B cell (primary cell): Measurements from ENCODE around the gene CEP63. TPM values are rescaled to one million over a fixed set of nuclear protein-coding genes. Genes with fewer than 3 reads are reported as not detected.

Source experiments
- ATAC-seq: fragments of 200-7000 bp; cut with Tn5 transposase; one replicate; pipeline ENCODE4 v1.10.0; 2021; ENCODE audit warnings: low read depth, mild to moderate bottlenecking, moderate number of reproducible peaks, moderate library complexity
- CTCF ChIA-PET: fragments of 350-600 bp; sonication (Branson Sonifier 250); formaldehyde crosslinking; loops from one replicate; lab custom pipeline; 2021; ENCODE audit warnings: antibody characterized with exemption, inconsistent platforms; lab: Charles Lee
- POLR2A ChIA-PET: fragments of 350-600 bp; sonication (Branson Sonifier 250); formaldehyde crosslinking; loops from one replicate; lab custom pipeline; 2021; ENCODE audit warnings: antibody characterized with exemption; lab: Charles Lee
- DNase-seq: peaks from one replicate; pipeline ENCODE4 v3.0.0; 2013
- H2AFZ ChIP-seq: 2 replicates; pipeline ENCODE4 v1.6.1; 2012; ENCODE audit warnings: mild to moderate bottlenecking, low read depth, low read length; ENCODE audit not compliant: insufficient read depth, poor library complexity, severe bottlenecking
- H3K27ac ChIP-seq, 2 donors: 1 replicate in 1 of 2; 2 replicates in 1 of 2; pipeline ENCODE4 v1.5.1; 2012 to 2013; ENCODE audit warnings: low read length in 2 of 2, mild to moderate bottlenecking in 2 of 2, moderate library complexity in 1 of 2
- H3K27me3 ChIP-seq, 4 experiments: fragments of 200-600 bp in 1 of 4; sonication (generic) in 1 of 4; replicated peaks in 1 of 4; 1 replicate in 2 of 4; 2 replicates in 2 of 4; pipeline versions ENCODE4 v1.6.1 to v1.7.0; 2013 to 2016; ENCODE audit warnings: low read length in 3 of 4, mild to moderate bottlenecking in 2 of 4, mixed read lengths in 1 of 4, moderate library complexity in 1 of 4; ENCODE audit not compliant: insufficient read depth in 4 of 4, control insufficient read depth in 3 of 4; ENCODE audit errors: control extremely low read depth in 1 of 4
- H3K36me3 ChIP-seq, 2 experiments: replicated peaks in 1 of 2; 1 replicate in 1 of 2; 2 replicates in 1 of 2; pipeline versions ENCODE4 v1.6.1 to v1.7.1; 2013; ENCODE audit warnings: low read length in 1 of 2; ENCODE audit not compliant: insufficient read depth in 2 of 2, control insufficient read depth in 1 of 2; ENCODE audit errors: control extremely low read depth in 1 of 2, extremely low read depth in 1 of 2
- H3K4me1 ChIP-seq, 2 donors: fragments of 200-600 bp in 1 of 2; sonication (generic) in 1 of 2; 1 replicate in 1 of 2; 2 replicates in 1 of 2; pipeline versions ENCODE4 v1.5.1 to v1.6.1; 2013 to 2017; ENCODE audit warnings: low read length in 2 of 2; ENCODE audit not compliant: control insufficient read depth in 2 of 2, insufficient read depth in 2 of 2
- H3K4me2 ChIP-seq: replicated peaks from 2 replicates; pipeline ENCODE3; 2012; ENCODE audit warnings: mild to moderate bottlenecking, low read depth, low read length; ENCODE audit not compliant: poor library complexity, severe bottlenecking
- H3K4me3 ChIP-seq, 5 experiments: fragments of 200-600 bp in 1 of 5; sonication (generic) in 1 of 5; 1 replicate in 3 of 5; 2 replicates in 2 of 5; pipeline versions ENCODE4 v1.5.1 to v1.7.0; 2011 to 2016; ENCODE audit warnings: low read length in 4 of 5, mild to moderate bottlenecking in 4 of 5, low read depth in 2 of 5, control low read depth in 1 of 5, moderate library complexity in 1 of 5; ENCODE audit not compliant: insufficient read depth in 1 of 5; ENCODE audit errors: control extremely low read depth in 1 of 5, extremely low read depth in 1 of 5
- H3K79me2 ChIP-seq: fragments of 200-600 bp; sonication (generic); one replicate; pipeline ENCODE4 v1.6.0; 2016; ENCODE audit warnings: low read length; ENCODE audit not compliant: control insufficient read depth, insufficient read depth
- H3K9ac ChIP-seq: fragments of 200-600 bp; sonication (generic); 2 replicates; pipeline ENCODE4 v1.6.1; 2017; ENCODE audit warnings: mild to moderate bottlenecking, low read length, moderate library complexity
- H3K9me3 ChIP-seq, 3 donors: one replicate each; pipeline versions ENCODE4 v1.6.1 to v1.7.1; 2013; ENCODE audit warnings: low read length in 2 of 3; ENCODE audit not compliant: control insufficient read depth in 2 of 3, insufficient read depth in 1 of 3; ENCODE audit errors: control extremely low read depth in 1 of 3
- H4K20me1 ChIP-seq: 2 replicates; pipeline ENCODE4 v1.6.0; 2012; ENCODE audit warnings: mild to moderate bottlenecking, low read length; ENCODE audit not compliant: insufficient read depth, control insufficient read depth, poor library complexity, severe bottlenecking
- H3K27ac Mint-ChIP-seq: one replicate; pipeline ENCODE4 v1.8.0; 2021; ENCODE audit warnings: mixed read lengths
- H3K27me3 Mint-ChIP-seq: one replicate; pipeline ENCODE4 v1.8.0; 2021; ENCODE audit warnings: mixed read lengths
- H3K4me1 Mint-ChIP-seq: one replicate; pipeline ENCODE4 v1.8.0; 2021; ENCODE audit warnings: mixed read lengths
- H3K4me3 Mint-ChIP-seq: one replicate; pipeline ENCODE4 v1.8.0; 2021; ENCODE audit warnings: mixed read lengths
- H3K9me3 Mint-ChIP-seq: one replicate; pipeline ENCODE4 v1.8.0; 2022; ENCODE audit warnings: mixed read lengths; ENCODE audit not compliant: insufficient read depth
- EZH2 ChIP-seq: IDR thresholded peaks from 2 replicates; pipeline ENCODE4 v1.6.1; 2012; ENCODE audit warnings: borderline replicate concordance, low read depth, mild to moderate bottlenecking, moderate library complexity, low read length; ENCODE audit not compliant: insufficient read depth, poor library complexity, severe bottlenecking
- WGBS: methylation state at CpG from one replicate; pipeline ENCODE4 v1.1.5; 2013; ENCODE audit warnings: missing lambda C conversion rate; ENCODE audit not compliant: insufficient coverage; 5-methylcytosine and 5-hydroxymethylcytosine counted together
- intact Hi-C: fragments of 100-400 bp; cut with micrococcal nuclease; formaldehyde crosslinking; loops from one replicate; pipeline ENCODE4 v1.10.0; 2022
- polyA plus RNA-seq: library from polyadenylated mRNA; depleted of rRNA; stranded (reverse); fragments of >200 nt; gene quantifications from 2 replicates; pipeline ENCODE4 v1.2.3, GENCODE V29; 2012
- total RNA-seq, 2 donors: library from RNA; stranded (reverse); fragments of 120-200 nt in 1 of 2; gene quantifications; 1 replicate in 1 of 2; 2 replicates in 1 of 2; pipeline versions ENCODE4 v1.2.3 to v1.2.4, GENCODE V29; 2013 to 2022
- TF ChIP-seq, protein P1 (sequence below): fragments of 200-600 bp; IDR thresholded peaks from one replicate; pipeline ENCODE4 v1.8.0; 2022; ENCODE audit warnings: antibody characterized with exemption, mild to moderate bottlenecking

Gene CEP63
- total and polyA plus RNA-seq, 2 donors (not counting 1 experiment from before 2014, with no cell fraction given) = 9.6 to 35.6 TPM

DNA sequence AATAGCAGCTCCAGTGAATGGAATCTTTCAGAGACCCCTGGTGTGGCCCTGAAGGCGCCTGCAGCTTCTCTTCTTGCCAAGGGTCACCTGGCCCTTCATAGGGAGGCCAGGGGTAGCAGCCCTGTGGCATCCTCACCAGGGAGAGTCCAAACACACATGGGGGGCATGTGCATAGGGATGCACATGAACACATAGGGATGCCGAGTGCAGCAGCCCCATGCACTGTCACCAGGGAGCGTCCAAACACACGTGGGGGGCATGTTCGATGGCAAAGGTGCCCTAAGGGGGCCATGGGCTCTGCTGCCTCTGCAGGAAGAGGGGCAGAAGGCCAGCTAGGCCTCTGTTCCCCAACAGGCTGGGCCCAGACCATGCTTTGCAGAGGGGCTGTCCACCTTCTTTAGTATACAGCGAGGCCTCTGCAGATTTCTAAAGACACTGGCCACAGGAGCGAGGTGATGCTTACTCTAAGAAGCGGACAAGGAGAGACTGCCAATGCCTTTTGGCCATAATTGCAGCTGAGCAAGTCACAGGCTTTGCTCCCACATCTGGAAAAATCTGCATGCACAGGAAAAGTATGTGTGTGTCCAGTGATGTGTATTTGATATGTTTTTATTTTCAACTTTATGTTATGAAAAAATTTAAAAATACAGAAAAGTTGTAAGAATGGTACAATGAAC, 21.0 kb upstream of the CEP63 start:
- no peak overlapping the region for H3K27ac Mint-ChIP-seq
- TF ChIP-seq, protein P1, sequence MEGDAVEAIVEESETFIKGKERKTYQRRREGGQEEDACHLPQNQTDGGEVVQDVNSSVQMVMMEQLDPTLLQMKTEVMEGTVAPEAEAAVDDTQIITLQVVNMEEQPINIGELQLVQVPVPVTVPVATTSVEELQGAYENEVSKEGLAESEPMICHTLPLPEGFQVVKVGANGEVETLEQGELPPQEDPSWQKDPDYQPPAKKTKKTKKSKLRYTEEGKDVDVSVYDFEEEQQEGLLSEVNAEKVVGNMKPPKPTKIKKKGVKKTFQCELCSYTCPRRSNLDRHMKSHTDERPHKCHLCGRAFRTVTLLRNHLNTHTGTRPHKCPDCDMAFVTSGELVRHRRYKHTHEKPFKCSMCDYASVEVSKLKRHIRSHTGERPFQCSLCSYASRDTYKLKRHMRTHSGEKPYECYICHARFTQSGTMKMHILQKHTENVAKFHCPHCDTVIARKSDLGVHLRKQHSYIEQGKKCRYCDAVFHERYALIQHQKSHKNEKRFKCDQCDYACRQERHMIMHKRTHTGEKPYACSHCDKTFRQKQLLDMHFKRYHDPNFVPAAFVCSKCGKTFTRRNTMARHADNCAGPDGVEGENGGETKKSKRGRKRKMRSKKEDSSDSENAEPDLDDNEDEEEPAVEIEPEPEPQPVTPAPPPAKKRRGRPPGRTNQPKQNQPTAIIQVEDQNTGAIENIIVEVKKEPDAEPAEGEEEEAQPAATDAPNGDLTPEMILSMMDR = no peak
- TF ChIP-seq EZH2 = no peak
- WGBS = 96% methylated on average over 8 of the region's 8 CpGs

DNA sequence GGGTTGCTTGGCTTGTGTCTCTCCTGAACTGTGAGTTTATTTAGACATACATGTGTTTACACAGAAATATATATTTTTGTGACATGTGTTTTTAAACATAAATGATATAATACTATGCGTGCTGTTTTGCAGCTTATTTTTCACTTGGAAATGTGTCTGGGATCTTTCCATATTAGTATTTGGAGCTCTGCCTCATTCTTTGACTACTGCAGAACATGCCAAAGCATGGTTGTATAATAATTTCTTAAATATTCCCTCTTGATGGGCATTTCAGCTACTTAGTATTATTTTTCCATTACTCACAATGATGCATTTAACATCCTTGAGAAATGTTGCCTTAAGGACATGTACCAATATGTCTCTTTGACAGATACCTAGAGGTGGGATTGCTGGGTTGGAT, 19.5 kb upstream of the CEP63 start:
- no CpG with 5 or more reads among the region's 1 CpG for WGBS
- no peak overlapping the region for H2AFZ ChIP-seq
- CTCF ChIA-PET = interaction anchor here (1.1 kb wide), 1 partner anchor 14 kb away, joined by 3 read pairs; no protein-coding TSS in a partner anchor

More for the DNA sequence above, 21.0 kb upstream of the CEP63 start:
- no peak for DNase-seq
- H3K36me3 ChIP-seq = no peaks in the 10 kb centered on the region
- H3K9ac ChIP-seq = no peak overlapping the region
- no peaks in the 10 kb centered on the region for H3K79me2 ChIP-seq
- ChIA-PET POLR2A (no interaction called here), CTCF (no interaction called here)
- H3K9me3 ChIP-seq = no peaks in the 10 kb centered on the region
- H3K4me3 ChIP-seq = no peak overlapping the region
- no peaks in the 10 kb centered on the region for H3K4me1 Mint-ChIP-seq
- no peaks in the 10 kb centered on the region for H3K9me3 Mint-ChIP-seq
- no peak overlapping the region for H2AFZ ChIP-seq
- intact Hi-C loops = no loop called here
- H3K4me3 Mint-ChIP-seq = no peak overlapping the region
- no peak overlapping the region for H3K4me2 ChIP-seq
- H4K20me1 ChIP-seq = no peaks in the 10 kb centered on the region
- no peaks in the 10 kb centered on the region for H3K4me1 ChIP-seq
- no peaks in the 10 kb centered on the region for H3K27me3 ChIP-seq
- no peak overlapping the region for H3K27ac ChIP-seq
- ATAC-seq = no peak
- peaks cover 7% of the 10 kb centered on the region for H3K27me3 Mint-ChIP-seq

More for the DNA sequence above, 19.5 kb upstream of the CEP63 start:
- TF ChIP-seq, protein P1 = no peak
- TF ChIP-seq EZH2 = no peak
- no peak overlapping the region for H3K4me2 ChIP-seq
- H3K36me3 ChIP-seq = no peaks in the 10 kb centered on the region
- no peaks in the 10 kb centered on the region for H3K9me3 ChIP-seq
- Mint-ChIP-seq H3K27me3 (peaks cover 6% of the 10 kb centered on the region), H3K9me3 (no peaks in the 10 kb centered on the region), H3K4me1 (no peaks in the 10 kb centered on the region), H3K4me3 (no peak overlapping the region), H3K27ac (no peak overlapping the region)
- no peaks in the 10 kb centered on the region for H3K27me3 ChIP-seq
- ATAC-seq = no peak
- no peaks in the 10 kb centered on the region for H3K79me2 ChIP-seq
- intact Hi-C loops = no loop called here
- H3K9ac ChIP-seq = no peak overlapping the region
- no peak overlapping the region for H3K27ac ChIP-seq
- no peaks in the 10 kb centered on the region for H3K4me1 ChIP-seq
- no peaks in the 10 kb centered on the region for H4K20me1 ChIP-seq
- no peak for DNase-seq
- POLR2A ChIA-PET = no interaction called here
- no peak overlapping the region for H3K4me3 ChIP-seq
